Measurements from ENCODE around the gene RELN.
"Not testable (repeated sequence)": the region's sequence is repeated elsewhere in the genome, so short reads cannot be mapped to it uniquely, and the experiment has no call there.

RELN gene

DNA sequence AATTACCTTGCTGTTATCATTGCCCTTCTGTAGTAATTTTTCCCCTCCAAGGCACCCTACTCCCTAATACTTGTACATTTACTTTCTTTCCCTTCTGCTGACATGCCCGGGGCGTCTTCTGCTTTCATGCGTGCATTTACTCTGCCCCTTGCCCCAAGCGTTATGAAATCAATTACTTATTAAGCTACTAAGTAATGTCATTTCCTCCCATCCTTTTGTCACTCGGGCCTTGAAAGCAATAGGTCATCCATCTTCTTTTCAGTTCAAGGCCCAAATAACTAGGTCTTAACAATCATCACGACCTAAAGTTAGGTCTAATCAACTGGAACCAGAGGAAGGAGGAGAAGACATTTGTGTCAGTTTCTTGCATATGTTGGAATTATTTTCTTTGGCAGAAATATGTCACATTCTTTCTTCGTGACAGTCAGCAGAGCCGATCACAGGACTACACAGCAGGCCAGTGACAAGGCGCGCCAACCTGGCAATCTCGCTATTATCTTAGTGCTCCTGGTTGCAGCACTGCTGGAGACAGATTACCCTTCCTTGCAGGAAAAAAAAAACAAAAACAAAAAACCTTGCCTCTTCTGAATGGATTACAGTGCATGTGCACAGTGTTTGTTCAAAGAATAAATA lies 179.2 kb downstream of the RELN start:
- intact Hi-C loops (cut with DNase I) = no loop called here

DNA sequence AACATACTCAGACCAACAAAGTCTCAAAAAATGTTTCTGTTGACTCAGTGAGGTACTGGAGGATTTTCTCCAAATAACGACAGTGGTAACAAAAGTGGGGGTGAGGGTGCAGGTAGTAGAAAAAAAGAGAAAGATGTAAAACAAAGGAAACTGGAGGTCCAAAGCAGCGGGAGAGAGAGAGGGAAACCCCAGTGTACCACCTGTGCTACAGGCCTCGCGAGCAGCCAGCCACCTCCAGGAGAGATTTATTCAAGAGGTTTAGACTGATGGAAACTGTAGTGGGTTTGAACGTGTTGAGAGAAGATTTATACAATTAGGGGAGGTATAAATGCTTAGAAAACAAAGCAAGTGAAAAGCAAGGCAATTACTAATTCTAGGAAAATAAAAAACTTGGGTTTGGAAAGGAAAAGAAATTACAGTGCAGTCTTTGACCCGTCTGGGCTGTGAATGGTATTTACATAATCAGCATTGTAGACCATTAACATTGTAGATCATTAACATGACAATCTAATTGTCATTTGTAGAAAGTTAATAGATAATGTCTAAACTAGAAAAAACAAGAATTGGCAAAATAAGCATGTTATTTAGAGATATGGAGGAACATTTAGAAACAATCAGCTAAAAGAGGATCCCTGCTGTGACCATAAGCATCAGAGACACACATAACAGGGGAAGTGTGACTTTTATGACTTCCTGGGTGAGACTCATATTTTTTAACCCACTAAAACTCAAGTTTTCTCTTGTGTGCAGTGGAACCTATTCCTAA lies 180.0 kb downstream of the RELN start:
- DNase-seq = no peak
- intact Hi-C loops (cut with DNase I) = no loop called here

More for the DNA sequence above, 179.2 kb downstream of the RELN start:
- DNase-seq = no peak

DNA sequence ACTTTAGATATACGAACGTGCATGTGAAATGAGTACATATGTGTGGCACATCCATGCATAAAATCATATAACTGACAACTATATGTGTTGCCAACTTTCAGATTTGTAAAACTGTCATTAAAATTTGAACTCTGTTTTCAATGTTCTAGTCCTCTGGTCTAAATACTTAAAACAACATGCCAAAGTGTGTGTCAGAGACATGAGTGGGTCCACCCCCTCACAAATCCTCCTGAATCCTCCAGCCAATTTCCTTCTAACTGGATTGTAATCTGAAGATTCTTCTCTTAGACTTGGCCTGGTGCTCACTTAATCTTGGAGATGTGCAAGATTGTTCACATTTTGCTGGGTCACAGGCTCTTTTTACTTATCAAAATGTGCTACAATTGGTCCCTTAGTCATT lies 184.1 kb downstream of the RELN start:
- intact Hi-C loops (cut with DNase I) = no loop called here
- no peak for DNase-seq

DNA sequence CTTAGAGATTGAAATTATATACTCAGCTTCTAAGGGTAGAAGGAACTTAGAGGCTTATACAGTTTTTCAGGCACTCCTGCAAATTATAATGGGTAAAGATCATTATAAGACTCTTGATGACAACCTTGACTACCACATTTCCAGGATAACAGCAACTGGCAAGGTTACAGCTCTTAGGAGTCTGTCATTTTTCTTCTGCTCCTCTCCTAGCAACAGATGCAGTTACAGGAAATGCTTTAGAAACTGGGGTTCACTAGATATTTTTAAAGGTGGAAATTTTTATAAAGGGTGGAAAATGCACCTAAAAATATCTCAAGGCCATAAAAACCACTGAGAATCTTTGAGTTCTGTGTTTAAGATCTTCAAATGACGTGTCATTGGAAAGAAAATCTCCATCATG lies 185.8 kb downstream of the RELN start:
- DNase-seq = peak in 3 of 42 donors; percentile 5 to 13 (median 5)
- intact Hi-C loops (cut with DNase I) = no loop called here

DNA sequence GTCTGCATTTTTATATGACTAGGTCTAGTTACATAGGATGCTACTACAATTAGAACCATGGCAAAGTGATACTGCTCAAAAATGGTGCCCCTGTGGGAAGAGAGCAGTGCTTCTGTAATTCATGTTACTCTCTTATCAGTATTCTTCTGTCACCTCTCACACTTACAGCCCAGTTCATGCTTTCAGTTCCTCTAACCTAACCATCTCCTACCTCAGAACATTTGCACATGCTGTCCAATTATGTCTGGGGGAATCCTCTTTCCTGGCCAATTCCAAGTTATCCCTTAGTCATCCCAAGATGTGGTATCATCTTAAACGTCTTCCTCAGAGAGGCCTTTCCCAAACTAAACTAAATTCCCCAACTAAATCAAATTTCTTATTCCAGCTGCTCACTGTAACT lies 190.2 kb downstream of the RELN start:
- no peak for DNase-seq
- intact Hi-C loops (cut with DNase I) = no loop called here

DNA sequence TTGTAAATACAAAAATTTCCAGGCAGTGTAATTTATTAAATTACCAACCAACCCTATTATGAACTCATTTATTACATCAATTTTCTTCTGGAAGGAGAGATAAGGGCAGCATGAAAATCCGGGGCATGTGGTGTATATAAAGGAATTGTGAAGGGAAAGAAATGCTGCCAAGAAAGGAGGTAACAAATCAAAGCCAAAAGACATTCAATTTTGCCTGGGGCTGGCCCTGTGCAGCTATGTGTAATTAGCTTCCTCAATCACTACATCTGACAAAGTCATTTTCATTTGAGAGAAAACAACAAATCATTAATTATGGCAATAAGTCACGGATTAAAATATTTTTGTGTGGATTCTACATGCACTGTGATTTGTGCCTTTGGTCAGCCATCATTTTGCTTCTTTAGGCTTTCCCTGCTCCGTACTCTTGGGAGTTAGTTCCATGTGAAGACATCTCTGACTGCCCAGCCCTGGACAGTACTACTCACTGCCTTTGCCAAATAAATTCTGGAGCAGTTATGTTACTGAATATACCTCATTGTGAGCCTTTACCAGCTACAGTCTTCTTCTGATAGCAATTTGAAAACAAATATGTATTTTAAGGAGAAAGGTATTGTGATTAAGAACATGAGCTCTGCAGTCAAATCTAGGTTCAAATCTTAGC lies 191.7 kb downstream of the RELN start:
- intact Hi-C loops (cut with DNase I) = no loop called here
- DNase-seq = no peak

DNA sequence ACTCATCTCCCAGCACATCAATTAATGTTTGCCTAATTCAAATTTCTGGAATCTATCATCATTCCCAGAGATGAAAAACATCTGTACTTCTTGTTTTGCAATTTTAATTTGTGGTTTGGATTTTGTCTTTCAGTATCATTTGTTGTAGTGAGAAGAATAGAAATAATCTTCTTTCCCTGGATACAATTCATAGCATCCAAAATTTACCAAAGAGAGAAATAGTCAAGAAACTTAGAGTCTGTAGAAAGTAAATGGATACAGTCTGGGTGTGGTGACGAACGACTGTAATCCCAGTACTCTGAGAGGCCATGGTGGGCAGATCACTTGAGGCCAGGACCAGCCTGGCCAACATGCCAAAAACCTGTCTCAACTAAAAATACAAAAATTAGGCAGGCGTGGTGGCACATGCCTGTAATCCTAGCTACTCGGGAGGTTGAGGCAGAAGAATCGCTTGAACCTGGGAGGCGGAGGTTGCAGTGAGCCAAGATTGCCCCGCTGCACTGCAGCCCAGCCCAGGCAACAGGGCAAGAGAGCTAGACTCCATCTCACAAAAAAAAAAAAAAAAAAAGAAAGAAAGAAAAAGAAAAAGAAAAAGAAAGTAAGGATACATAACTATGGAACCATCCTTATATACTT lies 193.0 kb downstream of the RELN start:
- no peak for DNase-seq
- intact Hi-C loops (cut with DNase I) = no loop called here

DNA sequence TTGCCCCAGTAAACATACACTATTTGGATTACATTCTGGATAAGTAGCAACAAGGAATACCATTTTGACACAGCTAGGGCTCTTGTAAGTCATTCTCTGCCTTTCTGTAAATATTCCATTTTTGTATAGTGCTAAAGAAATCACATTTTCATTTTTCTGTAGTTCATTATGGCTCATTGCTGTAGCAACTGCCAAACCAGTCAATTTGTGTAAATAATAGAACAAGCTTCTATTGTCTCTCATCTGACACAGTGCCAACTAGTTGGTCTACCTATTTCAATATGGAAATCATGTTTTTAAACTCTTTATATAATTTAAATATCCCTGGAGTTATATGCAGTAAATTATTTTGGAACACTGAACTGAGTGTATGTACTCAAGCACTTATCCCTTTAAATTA lies 193.7 kb downstream of the RELN start:
- intact Hi-C loops (cut with DNase I) = no loop called here
- DNase-seq = no peak

DNA sequence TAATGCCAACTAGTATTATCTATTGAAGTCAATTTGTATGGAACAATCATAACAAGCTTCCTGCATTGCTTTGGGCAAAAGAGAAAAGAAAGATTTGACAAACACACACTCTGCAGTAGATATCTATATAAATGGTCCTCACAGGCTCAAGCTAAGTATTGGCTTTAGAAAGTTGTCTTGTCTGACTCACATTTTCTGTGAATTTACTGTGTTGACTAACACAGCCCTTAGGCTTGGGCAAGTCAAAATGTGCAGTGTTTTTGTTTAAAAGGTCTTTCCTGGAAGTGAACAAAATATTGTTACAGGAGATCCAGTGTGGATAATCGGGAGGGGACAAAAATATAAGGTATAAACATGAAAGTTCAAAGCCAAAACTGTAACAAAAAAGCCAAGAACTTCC lies 194.4 kb downstream of the RELN start:
- DNase-seq = no peak
- intact Hi-C loops (cut with DNase I) = no loop called here

DNA sequence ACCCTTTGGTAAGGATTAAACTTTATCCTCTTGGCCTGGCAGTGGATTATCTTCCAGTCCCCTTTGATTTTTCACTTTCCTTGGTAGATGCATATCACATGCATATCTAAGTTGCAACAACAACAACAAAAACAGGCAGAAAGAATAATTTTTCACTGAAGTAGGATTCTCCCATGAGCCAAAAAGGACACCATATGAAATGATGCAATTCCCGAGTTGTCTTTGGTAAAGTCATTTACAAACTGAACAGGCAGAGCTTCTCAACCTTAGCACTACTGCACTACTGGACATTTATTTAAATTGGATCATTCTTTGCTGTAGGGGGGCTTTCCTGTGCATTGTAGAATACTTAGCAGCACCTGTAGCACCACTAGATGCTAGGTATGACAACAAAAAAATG lies 195.0 kb downstream of the RELN start:
- intact Hi-C loops (cut with DNase I) = no loop called here
- no peak for DNase-seq

DNA sequence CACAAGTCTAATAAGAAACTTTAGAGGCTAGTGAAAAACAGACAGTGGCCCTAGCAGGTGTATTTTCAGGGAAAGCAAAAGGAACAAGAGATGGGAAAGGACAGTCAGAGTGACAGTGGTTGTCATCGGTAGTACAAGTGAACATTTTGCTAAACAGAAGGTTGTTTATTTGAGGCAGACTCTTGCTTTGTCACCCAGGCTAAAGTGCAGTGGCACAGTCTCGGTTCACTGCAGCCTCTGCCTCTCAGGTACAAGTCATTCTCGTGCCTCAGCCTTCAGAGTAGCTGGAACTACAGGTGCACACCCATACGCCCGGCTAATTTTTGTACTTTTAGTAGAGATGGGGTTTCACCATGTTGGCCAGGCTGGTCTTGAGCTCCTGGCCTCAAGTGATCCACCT lies 195.8 kb downstream of the RELN start:
- DNase-seq = no peak
- intact Hi-C loops (cut with DNase I) = no loop called here

DNA sequence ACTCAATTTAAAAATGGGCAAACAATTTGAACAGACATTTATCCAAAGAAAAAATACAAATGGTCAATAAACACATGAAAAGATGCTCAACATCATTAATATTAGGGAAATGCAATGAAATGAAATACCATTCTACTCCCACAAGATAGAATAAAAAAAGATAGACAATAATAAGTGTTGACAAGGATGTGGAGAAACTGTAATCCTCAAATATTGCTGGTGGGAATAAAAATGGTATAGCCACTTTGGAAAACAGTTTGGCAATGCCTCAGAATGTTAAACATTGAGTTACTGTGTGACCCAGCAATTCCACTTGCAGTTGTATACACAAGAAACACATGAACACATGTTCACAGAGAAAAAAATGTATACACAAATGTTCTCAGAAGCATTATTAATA lies 197.6 kb downstream of the RELN start:
- DNase-seq = no peak
- intact Hi-C loops (cut with DNase I) = no loop called here

DNA sequence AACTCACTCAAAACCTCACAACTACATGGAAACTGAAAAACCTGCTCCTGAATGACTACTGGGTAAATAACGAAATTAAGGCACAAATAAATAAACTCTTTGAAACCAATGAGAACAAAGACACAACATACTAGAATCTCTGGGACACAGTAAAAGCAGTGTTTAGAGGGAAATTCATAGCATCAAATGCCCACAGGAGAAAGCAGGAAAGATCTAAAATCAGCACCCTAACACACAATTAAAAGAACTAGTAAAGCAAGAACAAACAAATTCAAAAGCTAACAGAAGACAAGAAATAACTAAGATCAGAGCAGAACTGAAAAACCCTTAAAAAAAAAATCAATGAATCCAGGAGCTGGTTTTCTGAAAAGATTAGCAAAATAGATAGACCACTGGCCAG lies 202.4 kb downstream of the RELN start:
- DNase-seq; intact Hi-C loops (cut with DNase I): not testable (repeated sequence)

DNA sequence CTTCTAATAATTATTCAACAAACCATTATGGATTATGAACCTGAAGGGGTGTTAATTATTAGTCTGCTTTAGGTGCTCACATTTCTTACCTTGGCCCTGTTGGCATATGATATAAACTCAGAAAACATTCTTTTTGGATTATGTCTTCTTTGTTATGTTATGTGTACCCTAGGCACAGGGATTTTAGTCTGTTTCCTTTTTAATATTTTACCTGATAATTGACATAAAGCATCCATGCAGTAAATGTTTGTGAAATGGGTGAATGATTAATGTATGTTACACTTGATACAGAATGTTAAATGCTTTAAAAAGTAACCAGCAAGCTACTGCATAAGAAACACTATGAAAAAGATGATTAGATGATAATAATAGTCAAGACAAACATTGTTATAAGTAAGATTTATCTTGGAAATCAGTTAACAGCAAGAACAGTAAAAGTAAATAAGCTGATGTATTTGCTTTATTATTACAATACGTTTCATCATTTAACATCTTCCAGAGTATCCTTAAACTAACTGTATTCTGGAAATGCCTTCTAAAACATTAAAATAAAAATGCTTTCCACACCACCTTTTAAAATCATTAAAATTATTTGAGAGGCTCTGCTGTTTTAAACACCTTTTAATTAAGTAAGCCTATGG lies 204.7 kb downstream of the RELN start:
- intact Hi-C loops (cut with DNase I) = no loop called here
- no peak for DNase-seq

DNA sequence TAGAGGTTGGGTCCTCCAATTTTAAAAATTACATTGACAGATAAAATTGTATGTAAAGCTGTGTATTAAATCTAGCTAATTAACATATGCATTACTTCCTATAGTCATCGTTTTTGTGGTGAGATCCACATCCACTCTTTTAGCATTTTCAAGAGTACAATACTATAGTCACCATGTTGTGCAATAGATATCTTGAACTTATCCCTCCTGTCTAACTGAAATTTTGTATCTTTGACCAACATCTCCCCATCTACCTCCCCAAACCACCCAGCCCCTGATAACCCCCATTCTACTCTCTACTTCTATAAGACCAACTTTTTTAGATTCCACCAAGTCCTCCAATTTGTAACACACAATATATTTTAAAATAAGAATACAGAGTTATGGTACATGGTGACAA lies 208.0 kb downstream of the RELN start:
- no peak for DNase-seq
- intact Hi-C loops (cut with DNase I) = no loop called here

DNA sequence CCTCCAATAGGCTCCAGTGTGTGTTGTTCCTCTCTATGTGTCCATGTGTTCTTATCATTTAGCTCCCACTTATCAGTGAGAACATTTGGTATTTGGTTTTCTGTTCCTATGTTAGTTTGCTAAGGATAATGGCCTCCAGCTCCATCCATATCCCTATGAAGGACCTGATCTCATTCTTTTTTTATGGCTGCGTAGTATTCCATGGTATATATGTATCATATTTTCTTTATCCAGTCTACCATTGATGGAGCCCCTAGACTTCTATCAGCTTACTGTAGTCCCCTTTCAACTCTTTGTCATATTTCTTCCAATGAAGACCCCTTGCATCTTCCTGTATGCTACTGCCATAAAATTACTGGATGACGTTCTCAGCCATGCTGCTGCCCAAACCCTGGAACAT lies 208.9 kb downstream of the RELN start:
- DNase-seq; intact Hi-C loops (cut with DNase I): not testable (repeated sequence)

DNA sequence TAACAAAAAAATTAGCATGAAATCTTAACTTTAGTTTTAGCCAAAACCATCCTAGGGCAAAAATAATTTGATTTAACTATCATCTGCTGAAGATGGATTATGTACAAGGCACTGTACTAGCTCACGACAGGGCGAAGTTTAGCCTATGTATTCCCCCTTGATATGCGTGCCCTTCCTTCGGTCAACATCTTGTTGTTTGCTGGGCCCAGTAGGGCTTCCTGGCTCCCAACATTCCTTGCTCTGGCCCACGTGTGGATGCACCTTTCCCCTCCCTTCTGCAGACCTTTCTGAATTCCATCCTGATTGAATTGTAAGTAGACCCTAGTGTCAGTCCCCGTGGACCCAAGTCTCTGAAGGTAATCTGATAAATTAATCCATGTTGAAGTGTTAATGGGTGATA lies 212.0 kb downstream of the RELN start:
- intact Hi-C loops (cut with DNase I) = no loop called here
- no peak for DNase-seq

DNA sequence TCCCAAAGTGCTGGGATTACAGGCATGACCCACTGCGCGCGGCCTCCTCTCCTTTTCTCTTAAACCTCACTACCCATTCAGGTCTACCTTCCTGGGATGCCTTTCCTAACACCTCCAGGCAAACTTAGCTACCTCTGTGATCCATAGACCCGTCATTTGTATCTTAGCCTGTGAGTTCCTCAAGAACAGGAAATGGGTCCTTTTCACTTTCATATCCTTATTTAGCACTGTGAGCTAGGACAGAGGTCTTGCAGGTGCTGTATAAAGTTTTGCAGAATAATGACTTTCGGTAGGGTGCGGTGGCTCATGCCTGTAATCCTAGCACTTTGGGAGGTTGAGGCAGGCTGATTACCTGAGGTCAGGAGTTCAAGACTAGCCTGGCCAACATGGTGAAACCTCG lies 215.7 kb downstream of the RELN start:
- intact Hi-C loops (cut with DNase I) = no loop called here
- no peak for DNase-seq

DNA sequence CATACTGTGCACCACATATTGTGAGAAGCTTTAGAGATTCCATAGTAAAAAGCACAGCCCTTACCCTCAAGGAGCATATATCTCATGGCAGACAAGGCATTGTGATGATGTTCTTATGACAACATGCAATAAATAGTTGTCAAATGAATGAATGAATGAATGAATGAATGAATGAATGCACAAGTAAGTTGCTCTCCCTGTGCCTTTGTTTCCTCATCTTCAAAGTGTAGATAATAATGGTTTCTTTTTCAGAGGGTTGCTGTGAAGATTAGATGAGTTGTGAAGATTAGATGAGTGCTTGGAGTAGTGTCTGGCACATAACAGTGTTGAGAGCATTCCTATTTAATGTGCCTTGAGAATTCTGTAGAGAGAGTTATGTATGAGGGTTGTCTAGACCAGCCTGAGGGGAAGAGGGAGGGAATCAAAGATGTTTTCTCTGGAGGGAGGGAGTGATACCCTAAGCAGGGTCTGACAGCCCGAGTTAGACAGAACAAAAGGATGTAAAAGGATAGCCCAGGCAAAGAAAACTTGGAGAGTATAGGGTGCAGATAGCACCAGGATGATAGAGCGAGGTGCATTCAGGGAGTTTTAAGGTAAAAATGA lies 217.2 kb downstream of the RELN start:
- DNase-seq = no peak
- intact Hi-C loops (cut with DNase I) = no loop called here

All from head of caudate nucleus (tissue), 42 donors.